ENCODE measurements around the gene NADK2. TPM values are rescaled to one million over a fixed set of nuclear protein-coding genes. Genes with fewer than 3 reads are reported as not detected.

The NADK2 gene
- total RNA-seq, 2 experiments from 2014 or later = 23.8 to 37.5 TPM

DNA sequence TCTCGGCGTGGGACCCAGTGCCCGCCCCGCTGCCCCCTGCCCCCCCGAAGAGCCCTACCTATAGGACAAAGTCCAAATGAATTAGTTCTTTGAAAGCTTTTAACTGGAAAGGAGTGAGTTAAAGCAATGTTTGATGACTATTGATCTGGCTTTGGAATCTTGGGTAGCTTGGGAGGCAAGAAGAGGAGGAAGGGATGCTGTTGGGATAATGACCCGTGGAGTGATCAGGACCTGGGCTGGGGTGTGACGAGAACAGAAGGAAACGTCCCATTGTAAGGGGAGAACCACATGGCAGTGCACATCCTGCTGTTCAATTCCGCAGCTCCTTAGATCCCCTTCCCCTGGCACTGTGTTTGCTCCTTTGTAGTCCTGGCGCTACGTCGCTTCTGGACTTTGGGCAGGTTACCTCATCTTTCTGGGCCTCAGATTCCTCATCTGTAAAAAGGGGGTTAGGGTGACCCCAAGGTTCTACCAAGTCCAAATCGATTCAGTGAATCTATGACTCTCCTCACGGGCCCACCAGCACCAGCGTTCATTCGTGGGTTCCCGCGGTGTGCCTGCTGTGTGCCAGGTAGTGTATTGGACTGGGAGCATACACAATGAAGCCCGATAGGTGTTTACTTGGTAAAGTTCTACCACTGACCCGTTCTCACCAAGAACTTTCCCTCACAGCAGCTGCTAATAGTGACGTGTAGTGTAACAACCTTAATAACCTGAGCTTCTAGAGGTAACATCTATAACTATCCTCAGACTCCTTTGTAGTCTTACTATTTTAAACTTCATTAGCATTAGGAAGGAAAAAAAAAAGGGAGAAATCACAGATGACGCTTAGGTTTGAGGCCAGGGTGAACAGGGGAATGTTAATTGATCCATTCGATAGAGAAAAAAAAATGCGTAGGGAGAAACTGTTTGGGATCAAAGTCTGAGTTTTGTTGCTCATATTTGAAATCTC is 1.1 kb upstream of the NADK2 start:
- CTCF ChIA-PET (ENCODE audit: unreplicated experiment) = interaction anchor here (0.6 to 1.8 kb wide), 2 partner anchors 15 to 90 kb away, joined by 3 to 6 read pairs; no protein-coding TSS in a partner anchor
- no peak for TF ChIP-seq CTCF (conservative IDR thresholded peaks at IDR 0.05; ENCODE audit: low read length)
- no peak for TF ChIP-seq EZH2phosphoT487 (IDR thresholded peaks at IDR 0.05; ENCODE audit: borderline replicate concordance, low read depth, low read length)
- peak overlapping the region; percentile 85 for H3K27ac ChIP-seq (ENCODE audit: low read depth, low read length, poor library complexity, severe bottlenecking)
- intact Hi-C loops (cut with micrococcal nuclease; ENCODE audit: unreplicated experiment) = loop anchor here (1.0 to 5.0 kb wide), 4 partner anchors 62 to 1316 kb away; partner anchors contain the start of gene DNAJC21
- H3K79me2 ChIP-seq (ENCODE audit: insufficient read depth, low read depth, low read length) = peaks cover 34% of the 10 kb centered on the region
- no peaks in the 10 kb centered on the region for H3K9me3 ChIP-seq (ENCODE audit: low read length)
- H3K4me2 ChIP-seq (ENCODE audit: low read length) = peak overlapping the region; percentile 83
- DNase-seq (ENCODE audit: low spot score) = no peak
- H2AFZ ChIP-seq (ENCODE audit: low read length) = peak overlapping the region; percentile 89
- no peaks in the 10 kb centered on the region for H3K9me2 ChIP-seq (ENCODE audit: insufficient read depth, low read length)
- H3K4me1 ChIP-seq (ENCODE audit: insufficient read depth, low read length, poor library complexity, severe bottlenecking) = peaks cover 38% of the 10 kb centered on the region
- H3K4me3 ChIP-seq (ENCODE audit: low read depth, low read length, poor library complexity, severe bottlenecking) = peak overlapping the region; percentile 84
- POLR2A ChIA-PET = interaction anchor here (0.7 to 3.2 kb wide), 11 partner anchors 9 to 149 kb away, joined by 3 to 21 read pairs (median 4); no protein-coding TSS in a partner anchor
- H3K36me3 ChIP-seq (ENCODE audit: insufficient read depth, low read length) = no peaks in the 10 kb centered on the region
- BruUV-seq (replicated peaks) = TSS peak; percentile 76
- H4K20me1 ChIP-seq (ENCODE audit: insufficient read depth, low read length) = no peaks in the 10 kb centered on the region; the same call in 1 of the 2 replicates

- Histone ChIP-seq H2AFZ (ENCODE audit: low read length) (peak overlapping the region; percentile 21; the same call in 1 of the 2 replicates), H3K27ac (ENCODE audit: low read depth, low read length, poor library complexity, severe bottlenecking) (peak overlapping the region; percentile 85), H3K9me2 (ENCODE audit: insufficient read depth, low read length) (no peaks in the 10 kb centered on the region), H4K20me1 (ENCODE audit: insufficient read depth, low read length) (no peaks in the 10 kb centered on the region; the same call in 1 of the 2 replicates), H3K4me2 (ENCODE audit: low read length) (peak overlapping the region; percentile 82), H3K4me3 (ENCODE audit: low read depth, low read length, poor library complexity, severe bottlenecking) (peak overlapping the region; percentile 84), H3K36me3 (ENCODE audit: insufficient read depth, low read length) (peaks cover 4% of the 10 kb centered on the region; the same call in 1 of the 2 replicates), H3K79me2 (ENCODE audit: insufficient read depth, low read depth, low read length) (peaks cover 52% of the 10 kb centered on the region), H3K9me3 (ENCODE audit: low read length) (no peaks in the 10 kb centered on the region), H3K4me1 (ENCODE audit: insufficient read depth, low read length, poor library complexity, severe bottlenecking) (peaks cover 56% of the 10 kb centered on the region)
- TF ChIP-seq CTCF (conservative IDR thresholded peaks at IDR 0.05; ENCODE audit: low read length) (peak; percentile 25), EZH2phosphoT487 (IDR thresholded peaks at IDR 0.05; ENCODE audit: borderline replicate concordance, low read depth, low read length) (no peak)
- ChIA-PET POLR2A (interaction anchor here (0.6 to 3.2 kb wide), 7 partner anchors 11 to 153 kb away, joined by 3 to 21 read pairs (median 4); partner anchors contain the start of gene RANBP3L), CTCF (ENCODE audit: unreplicated experiment) (interaction anchor here (0.6 to 2.6 kb wide), 7 partner anchors 11 to 356 kb away, joined by 3 to 7 read pairs (median 3); no protein-coding TSS in a partner anchor)
- intact Hi-C loops (cut with micrococcal nuclease; ENCODE audit: unreplicated experiment) = loop anchor here (1.0 to 5.0 kb wide), 4 partner anchors 62 to 1314 kb away; partner anchors contain the start of genes DNAJC21 and SKP2
- DNase-seq (ENCODE audit: low spot score) = peak; percentile 68
- BruUV-seq (replicated peaks) = no TSS peak
Observed at GRCh38 chr5:36240779-36241630, 720 bp downstream of the NADK2 start.
